Inferior parietal cortex (tissue), 1 donor: ENCODE data around the gene WFDC1.

Experiments used
- DNase-seq: peaks from one replicate; pipeline ENCODE4 v3.0.0-alpha.2; 2016; ENCODE audit errors: extremely low spot score

Gene WFDC1

DNA sequence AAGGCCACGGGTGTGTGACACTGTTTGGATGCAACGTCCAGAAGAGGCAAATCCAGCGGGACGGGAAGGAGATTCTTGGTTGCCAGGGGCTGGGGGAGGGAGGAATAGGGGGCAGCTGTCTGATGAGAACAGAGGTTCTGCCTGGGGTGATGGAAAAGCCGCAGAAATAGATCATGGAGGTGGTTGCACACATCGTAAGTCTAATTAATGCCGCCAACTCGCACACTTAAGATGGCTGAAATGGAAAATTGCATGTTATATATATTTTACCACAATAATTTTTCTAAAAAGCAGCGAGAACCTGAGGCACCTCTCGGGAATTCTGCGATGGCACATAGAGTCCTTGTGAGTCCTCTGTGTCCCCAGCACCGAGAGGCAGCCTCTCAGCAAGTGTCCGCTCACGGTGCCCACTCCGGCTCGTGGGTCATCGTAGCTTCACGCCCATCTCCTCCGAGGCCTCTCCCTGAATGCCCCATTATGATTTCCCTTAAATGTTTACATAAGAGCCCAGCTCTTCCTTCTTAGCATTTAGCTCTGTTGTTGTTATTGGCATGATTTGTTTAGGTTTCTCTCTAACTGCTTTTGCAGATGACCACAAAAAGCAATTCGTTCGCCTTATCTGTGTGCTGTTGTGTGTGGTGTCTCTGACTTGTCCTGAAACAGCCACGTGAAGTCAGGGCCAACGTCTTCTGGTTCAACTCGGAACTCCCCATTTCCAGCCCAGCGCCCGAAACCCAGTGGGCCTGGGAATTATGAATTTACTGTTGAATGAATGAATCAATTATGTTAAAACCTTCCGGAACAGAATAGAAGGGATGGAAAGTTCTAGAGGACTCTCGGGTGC, 7.7 kb downstream of the WFDC1 start:
- DNase-seq, result no peak

DNA sequence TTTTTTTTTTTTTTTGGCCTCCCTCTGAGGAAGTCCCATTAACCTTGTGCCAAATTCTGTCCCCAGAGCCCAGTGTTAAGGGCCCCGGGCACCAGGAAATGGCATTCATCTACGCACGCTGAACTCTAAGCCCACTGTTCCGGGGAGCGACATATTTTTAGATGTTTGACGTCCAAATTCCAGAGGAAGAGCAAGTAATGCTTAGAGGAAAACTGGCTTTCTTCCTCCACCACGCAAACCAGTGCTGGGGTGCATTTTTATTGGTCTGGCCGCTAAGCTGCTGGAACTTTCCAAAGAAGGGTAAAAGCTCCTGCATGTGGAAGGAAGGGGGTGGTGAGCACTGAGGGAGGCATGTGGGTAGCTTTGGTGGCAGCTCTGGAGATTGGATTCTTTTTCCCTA, 8.3 kb downstream of the WFDC1 start:
- no peak for DNase-seq

DNA sequence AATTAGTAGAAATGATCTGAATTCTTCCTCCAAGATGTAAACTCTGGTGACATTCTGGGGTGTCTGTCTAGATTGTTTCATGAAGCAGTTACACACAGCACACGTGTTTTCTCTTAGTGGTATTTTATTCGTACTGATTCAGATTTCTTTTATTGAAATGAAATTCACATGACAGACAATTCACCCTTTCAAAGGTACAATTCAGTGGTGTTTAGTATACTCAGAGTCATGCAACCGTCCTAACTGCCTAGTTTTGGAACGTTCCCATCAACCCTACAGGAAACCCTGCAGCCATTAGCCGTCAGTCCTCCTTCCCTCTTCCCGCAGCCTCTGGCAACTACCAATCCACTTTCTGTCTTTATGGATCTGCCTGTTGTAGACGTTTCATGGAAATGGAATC, 8.8 kb downstream of the WFDC1 start:
- DNase-seq, result no peak

DNA sequence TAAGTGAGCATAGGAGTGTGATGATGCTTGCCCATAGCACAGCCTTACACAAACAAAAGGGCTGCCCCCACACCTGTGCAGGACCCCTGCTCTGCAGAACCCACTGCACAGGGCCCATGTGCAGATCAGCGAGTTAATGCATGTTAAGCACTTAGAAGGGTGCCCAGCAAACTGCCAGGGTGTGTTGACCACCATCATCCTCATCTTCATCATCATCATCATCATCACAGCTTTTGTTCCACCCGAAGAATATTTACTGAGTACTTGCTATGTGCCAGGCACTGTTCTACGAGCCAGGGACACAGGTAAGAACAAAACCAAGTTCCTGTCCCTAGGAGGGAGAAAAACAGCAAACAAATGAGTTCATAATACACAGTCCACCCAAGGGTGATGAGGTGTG, 11.9 kb downstream of the WFDC1 start:
- DNase-seq, result no peak

DNA sequence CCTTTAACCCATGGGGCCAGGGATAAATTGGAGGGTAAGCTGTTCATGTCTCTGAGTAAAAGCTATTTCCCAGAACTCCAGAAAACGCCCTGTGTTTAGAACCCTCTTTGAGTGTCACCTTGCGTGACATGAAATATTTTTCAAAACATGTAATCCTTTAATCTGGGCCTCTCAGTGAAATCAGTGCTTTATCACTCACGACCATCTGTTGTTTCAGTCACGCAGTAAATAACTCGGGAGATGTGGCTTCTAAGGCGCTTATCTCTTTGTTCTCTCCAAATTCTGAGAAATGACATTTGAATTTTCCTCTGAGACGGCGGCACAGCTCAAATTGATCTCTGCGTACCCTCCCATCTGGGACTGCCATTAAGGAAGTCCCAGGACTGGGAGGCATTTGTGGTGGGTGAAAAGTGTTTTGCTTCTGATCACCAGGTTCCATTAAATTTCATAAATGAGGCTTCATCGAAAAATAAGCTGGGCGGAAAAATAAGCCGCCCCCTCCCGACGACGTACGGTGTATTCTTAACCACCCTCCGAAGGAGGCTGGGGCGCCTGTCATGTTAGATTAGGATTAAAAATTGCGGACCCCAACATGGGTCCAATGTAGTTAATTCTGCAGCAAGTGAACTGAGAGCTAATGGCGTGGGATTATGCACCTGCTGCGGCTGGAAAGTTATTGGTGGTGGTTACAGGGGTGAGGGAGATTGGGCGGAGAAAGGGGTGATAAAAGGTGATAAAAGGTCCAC, 12.7 kb downstream of the WFDC1 start:
- DNase-seq, result no peak

DNA sequence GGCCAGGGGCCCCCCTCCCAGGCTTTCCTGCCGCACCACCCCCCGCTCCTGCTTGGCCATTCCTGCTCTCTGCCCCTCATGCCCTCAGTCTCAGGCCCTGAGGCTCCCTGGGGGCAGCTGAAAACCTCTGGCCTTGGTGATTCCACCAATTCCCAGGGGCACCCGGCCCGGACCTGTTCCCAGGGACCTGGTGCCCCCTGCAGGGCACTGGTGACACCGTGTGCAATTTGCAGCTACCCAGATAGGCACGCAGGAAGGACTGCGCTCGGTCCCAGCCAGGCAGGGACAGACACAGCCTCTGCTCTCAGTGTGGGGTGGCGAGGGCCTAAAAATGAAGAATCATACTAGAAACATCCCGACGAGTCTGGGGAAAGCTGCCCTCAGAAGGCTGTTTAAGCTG, 13.4 kb downstream of the WFDC1 start:
- DNase-seq, result no peak

DNA sequence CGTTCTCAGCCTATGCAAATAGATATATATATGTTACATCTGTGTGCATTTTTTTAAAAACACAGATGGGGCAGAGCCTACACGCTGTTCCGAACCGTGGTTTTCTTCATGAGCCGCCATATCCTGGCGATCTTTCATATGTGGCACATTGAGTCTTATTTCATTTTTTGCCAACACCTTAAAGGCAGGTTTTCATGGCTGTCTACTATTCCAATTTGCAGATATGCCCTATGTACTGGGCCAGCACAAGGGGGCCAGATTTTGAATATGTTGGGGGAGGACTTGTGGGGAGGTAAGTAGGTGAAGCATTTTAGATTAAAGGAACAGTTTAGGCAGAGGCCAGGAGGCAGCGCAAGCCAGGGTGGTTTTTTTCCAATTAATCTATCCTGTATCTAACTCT, 16.0 kb downstream of the WFDC1 start:
- no peak for DNase-seq

DNA sequence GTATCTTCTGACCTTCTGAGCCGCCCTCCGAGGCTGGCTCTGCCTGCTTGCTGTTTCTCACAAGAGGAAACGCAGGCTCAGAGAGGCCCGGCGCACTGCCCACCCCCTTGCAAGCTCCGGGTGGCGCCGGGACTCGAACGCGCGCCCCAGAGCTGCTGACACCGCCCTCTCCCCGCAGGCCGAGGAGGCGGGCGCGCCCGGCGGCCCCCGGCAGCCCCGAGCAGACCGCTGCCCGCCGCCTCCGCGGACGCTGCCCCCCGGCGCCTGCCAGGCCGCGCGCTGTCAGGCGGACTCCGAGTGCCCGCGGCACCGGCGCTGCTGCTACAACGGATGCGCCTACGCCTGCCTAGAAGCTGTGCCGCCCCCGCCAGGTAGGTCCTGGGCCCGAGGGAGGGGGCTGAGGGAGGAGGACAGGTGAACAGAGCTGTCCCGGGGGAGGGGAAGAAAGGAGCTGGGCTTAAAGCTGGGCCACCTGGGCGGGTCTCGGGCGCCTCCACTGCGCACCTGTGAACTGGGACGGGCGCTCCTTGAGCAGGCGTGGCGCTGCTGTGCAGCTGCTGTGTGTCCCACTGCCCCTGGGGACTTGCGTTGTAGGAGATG, 18.2 kb downstream of the WFDC1 start:
- DNase-seq, result no peak

DNA sequence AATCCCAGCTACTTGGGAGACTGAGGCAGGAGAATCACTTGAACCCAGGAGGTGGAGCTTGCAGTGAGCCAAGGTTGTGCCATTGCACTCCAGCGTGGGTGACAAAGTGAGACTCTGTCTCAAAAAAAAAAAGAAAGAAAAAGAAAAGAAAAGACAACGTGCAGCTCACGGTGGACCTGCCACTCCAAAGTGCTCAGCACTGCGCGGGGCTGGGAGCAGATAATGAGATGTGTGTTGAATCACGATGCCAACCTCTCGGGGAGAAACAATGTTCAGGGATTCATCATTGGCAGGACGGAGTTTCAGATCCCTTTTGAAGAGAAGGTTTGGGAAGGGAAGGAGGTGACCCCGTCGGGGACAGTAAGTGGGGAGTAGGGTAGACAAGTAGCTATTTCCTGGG, 19.2 kb downstream of the WFDC1 start:
- DNase-seq, result no peak

DNA sequence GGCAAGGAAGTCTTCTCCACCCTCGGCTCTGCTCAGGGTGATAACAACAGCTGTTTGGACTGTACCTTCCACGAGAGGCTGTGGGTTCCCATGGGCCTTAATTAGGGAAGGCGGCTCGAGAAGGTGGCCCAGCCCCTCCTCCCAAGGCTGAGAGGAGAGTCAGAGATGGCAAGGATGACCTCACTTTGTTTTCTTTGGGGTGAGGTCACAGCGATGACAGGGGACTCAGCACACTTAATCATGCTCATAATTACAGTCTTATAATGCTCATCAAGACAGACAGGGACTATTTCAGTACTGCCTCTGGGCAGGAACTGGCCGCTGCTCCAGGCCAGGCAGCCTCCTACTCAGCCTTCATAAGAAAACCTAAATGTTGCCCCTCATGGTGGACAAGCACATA, 19.7 kb downstream of the WFDC1 start:
- DNase-seq, result no peak

DNA sequence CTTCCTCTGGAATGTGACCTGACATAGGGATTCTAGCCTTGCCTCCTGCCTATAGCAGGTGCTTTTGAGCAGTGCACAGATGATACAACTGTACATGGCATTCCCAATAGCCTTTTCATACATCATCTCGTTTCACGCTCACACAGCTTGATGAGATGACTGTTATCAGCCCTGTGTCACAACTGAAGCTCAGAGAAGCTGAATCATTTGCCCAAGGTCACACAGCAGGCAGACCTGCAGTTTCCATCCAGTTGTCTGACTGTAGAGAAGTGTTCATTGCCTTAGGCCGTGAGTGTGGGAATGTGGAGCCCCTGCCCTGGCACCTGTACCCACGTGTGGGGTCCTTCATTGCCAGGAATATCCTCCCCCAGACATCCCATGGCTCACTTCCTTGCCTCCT, 20.1 kb downstream of the WFDC1 start:
- DNase-seq, result no peak

DNA sequence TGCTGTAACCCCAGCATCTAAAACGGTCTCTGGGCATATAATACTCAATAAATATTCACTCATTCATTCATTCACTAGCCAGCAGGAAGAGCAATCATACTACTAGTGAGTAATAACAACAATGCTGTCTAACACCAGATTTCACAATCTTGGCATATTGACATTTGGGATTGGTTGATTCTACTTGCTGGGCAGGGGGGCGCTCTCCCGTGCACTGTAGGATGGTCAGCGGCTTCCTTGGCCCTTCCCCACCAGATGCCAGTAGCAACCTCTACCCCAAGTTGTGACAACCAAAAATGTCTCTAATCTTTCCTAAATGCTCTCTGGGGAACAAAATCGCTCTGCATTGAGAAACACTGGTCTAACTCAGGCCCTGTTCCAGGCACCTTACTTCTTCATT, 20.7 kb downstream of the WFDC1 start:
- DNase-seq, result no peak

DNA sequence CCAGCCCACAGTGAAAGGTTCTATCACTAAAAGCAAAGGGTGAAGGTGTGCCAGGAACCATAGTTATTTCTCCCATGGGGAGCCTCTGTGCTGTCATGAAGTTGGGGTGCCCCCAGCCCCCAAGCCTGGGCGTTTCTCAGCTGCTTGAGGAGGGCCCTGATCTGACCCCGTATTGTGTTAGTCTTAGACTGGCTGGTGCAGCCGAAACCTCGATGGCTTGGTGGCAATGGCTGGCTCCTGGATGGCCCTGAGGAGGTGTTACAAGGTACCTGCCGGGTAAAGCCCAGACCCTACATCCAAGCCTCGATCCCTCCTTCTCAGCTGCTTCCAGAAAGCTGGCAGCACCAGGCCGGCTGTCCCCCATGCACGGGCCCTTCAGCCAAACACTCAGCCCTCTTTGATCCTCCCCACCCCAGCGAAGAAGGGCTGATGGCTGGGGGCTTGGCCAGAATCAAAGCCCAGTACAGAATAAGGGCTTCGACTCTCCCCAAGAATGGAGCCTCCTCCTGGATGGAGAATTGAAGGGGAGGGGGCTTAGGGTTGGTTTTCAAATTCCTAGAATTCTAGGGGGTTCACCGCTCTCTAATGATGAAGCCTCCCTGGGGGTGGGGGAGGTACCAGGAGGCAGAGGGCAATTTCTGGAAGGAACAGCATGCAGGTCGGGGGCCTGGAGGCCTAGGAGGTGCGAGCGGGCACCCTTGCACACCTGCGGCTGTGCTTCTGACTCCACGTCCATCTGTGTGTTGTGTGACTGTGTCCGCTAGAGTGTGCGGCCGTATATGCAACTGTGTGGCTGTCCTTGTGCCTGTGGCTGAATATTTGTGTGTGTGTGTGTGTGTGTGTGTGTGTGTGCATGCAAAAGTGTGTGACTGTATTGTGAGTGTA, 23.7 kb downstream of the WFDC1 start:
- DNase-seq, result no peak

DNA sequence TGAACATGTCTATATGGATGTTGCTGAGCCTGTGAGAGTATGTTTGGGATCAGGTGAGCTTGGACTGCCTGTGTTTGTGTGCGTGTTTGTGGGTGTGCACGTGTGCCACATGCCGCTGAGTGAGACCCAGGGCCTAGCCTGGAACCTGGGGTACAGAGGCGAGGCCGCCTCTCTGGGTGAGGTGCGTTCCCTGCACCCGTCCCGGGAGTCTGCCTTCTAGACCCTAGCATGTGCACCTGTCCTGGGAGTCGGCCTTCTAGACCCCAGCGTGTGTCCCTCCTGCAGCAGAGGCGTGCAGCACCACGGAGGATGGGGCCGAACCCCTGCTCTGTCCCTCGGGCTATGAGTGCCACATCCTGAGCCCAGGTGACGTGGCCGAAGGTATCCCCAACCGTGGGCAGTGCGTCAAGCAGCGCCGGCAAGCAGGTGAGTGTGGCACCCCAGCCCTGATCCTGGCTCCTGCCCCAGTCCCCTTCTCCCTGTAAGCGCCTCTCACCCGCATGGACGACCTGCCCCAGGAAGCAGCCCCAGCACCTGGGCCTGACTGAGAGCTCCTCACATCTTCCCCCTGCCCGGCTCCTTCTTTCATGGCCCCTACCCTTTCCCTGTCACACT, 24.6 kb downstream of the WFDC1 start:
- DNase-seq, result no peak

DNA sequence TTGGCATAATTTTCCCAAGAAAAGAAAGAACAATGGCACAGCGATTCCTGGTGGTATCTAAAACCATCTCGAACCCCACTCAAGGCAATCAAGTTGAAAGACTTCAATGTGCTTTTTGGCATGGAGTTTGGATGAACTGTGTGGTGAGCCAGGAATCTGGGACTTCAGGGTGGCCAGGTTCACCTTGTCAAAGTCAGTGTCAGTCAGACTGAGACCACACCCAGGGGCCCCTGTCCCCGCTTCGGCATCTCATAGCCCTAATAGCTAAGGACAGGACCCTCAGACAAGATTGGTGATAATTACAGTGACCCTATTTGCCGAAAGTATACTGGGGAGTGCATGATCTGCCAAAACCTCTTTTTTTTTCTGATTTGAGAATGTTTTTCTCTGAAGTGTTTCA, 25.8 kb downstream of the WFDC1 start:
- DNase-seq, result no peak

DNA sequence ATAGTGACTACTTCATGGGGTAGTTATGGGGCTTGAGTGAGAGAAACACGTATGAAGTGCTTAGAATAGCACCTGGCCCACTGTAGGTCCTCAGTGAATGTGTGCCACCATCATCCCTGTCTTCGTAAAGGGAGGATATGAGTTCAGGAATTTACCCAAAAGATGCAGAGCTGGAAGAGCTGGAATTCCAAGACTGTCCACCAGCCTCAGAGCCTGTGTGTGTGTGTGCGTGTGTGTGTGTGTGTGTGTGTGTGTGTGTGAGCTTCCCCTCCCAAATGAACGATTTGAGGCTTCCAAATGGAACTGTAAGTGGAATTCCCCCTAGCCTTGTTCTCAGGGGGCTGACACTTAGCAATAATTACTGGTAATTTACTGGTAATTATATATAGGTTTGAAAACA, 27.3 kb downstream of the WFDC1 start:
- DNase-seq, result no peak

DNA sequence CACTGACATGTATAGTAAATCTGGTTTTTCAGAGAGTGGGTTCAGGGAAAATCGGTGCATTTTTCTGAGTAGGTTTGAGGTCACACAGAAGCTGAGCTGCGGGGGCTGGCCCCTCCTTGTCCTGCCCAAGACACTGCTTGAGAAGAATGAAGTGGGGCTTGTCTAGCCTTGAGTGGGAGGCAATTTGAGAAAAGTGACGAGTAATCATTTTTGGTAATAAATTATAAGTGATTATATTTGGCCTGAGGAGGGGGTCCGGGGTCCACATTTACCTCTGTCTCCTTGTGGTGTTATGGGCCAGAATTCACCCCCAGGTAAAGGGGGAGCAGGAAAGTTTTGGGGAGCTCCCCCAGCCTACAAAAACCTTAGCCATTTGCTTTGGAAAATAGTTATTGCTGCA, 28.1 kb downstream of the WFDC1 start:
- no peak for DNase-seq

DNA sequence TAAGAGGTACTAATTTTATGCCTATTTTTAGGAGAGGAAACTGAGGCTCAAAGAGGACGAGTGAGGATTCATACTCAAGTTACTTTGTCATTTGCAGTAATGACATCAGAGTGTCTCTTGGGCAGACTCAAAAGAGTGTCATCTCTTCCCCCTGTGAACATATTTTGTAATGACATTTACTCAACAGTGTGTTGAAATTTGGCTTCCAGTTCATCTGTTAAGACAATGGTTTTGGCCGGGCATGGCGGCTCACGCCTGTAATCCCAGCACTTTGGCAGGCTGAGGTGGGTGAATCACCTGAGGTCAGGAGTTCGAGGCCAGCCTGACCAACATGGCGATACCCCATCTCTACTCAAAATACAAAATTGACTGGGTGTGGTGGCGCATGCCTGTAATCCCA, 28.9 kb downstream of the WFDC1 start:
- DNase-seq, result no peak

DNA sequence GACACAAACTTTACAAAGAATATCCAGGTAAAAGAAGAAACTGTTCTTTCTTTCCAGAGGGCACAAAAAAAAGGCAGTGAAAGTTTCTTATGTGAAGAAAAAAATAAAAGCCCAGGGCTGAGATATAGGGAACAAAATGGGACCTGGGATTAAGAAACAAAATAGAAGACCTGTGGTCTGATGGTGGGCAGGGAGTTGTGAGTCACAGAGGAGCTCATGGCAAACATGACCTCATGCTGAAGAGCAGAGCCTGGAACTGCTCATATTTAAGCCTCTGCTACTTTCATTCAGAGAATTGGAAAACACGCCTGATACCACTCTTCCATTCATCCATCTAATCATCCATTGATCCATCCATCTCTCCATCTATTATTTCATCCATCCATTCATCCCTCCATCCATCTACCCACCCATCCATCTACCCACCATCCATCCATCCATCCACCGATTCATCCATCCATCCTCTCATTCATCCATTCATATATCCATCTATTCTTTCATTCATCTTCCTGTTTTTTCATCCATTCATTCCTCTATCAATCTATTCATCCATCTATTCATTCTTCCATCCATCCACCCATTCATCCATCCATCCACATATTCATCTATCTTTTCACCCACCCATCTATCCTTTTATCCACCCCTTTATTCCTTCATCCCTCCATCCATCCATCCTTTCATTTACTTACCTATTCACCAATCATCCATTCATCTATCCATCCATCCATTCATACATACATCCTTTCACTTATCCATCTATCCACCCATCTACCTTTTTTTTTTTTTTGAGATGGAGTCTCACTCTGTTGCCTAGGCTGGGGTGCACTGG, 30.0 kb downstream of the WFDC1 start:
- DNase-seq, result no peak

DNA sequence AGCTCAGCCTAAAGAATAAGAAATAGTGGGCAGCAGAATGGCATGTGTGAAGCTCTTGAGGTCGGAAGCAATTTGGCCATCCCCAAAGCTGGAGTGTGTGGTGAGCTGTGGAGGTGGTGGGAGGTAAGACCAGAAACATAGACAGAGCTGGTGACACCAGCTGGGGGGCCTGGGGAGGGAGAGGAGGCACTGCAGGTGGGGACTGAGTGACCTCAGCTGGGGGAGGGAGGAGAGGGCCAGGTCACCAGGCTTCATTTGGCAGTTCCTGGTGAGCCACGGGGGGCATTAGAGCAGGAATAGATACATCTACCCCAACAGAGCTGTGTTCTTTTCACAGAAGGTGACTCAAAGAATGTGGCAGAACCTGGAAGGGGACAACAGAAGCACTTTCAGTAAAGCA, 31.9 kb downstream of the WFDC1 start:
- no peak for DNase-seq
